Natural killer cell (primary cell): ENCODE data around the gene CLNK. TPM values are rescaled to one million over a fixed set of nuclear protein-coding genes. Genes with fewer than 3 reads are reported as not detected.

ENCODE experiments used
- ATAC-seq, 3 donors: fragments of 150-1000 bp in 2 of 3; fragments of 200-7000 bp in 1 of 3; cut with Tn5 transposase; 1 replicate in 1 of 3; 2 replicates in 2 of 3; pipeline ENCODE4 v1.10.0; 2021; ENCODE audit warnings: mild to moderate bottlenecking in 2 of 3, moderate library complexity in 2 of 3
- DNase-seq, 2 donors: peaks; one replicate each; pipeline versions ENCODE4 v3.0.0 to v3.0.0-alpha.2; 2013 to 2021; ENCODE audit warnings: mixed read lengths in 1 of 2
- H3K27ac ChIP-seq: one replicate; pipeline ENCODE4 v1.5.1; 2013; ENCODE audit warnings: mild to moderate bottlenecking, low read length
- H3K27me3 ChIP-seq: one replicate; pipeline ENCODE4 v1.6.1; 2013; ENCODE audit warnings: low read length; ENCODE audit not compliant: control insufficient read depth, insufficient read depth
- H3K36me3 ChIP-seq: one replicate; pipeline ENCODE4 v1.6.1; 2013; ENCODE audit warnings: low read length; ENCODE audit not compliant: control insufficient read depth, insufficient read depth
- H3K4me1 ChIP-seq: one replicate; pipeline ENCODE4 v1.6.1; 2013; ENCODE audit warnings: low read length; ENCODE audit not compliant: control insufficient read depth, insufficient read depth
- H3K4me3 ChIP-seq: one replicate; pipeline ENCODE4 v1.5.1; 2013; ENCODE audit warnings: low read length
- H3K9me3 ChIP-seq: one replicate; pipeline ENCODE4 v1.6.1; 2013; ENCODE audit warnings: low read length; ENCODE audit not compliant: control insufficient read depth, insufficient read depth
- H3K27ac Mint-ChIP-seq, 2 donors: one replicate each; pipeline ENCODE4 v1.8.0; 2022; ENCODE audit warnings: mild to moderate bottlenecking in 2 of 2, mixed read lengths in 2 of 2, moderate library complexity in 1 of 2
- H3K27me3 Mint-ChIP-seq, 2 donors: one replicate each; pipeline ENCODE4 v1.8.0; 2022; ENCODE audit warnings: low read depth in 2 of 2, mixed read lengths in 2 of 2
- H3K36me3 Mint-ChIP-seq: one replicate; pipeline ENCODE4 v1.8.0; 2022; ENCODE audit warnings: mixed read lengths
- H3K4me1 Mint-ChIP-seq, 2 donors: one replicate each; pipeline ENCODE4 v1.8.0; 2022; ENCODE audit warnings: mixed read lengths in 2 of 2
- H3K4me3 Mint-ChIP-seq: one replicate; pipeline ENCODE4 v1.8.0; 2022; ENCODE audit warnings: mild to moderate bottlenecking, moderate library complexity, mixed read lengths
- H3K9me3 Mint-ChIP-seq, 2 donors: one replicate each; pipeline ENCODE4 v1.8.0; 2022; ENCODE audit warnings: mixed read lengths in 2 of 2
- CTCF ChIP-seq: fragments of 200-600 bp; IDR thresholded peaks from one replicate; pipeline ENCODE4 v1.8.0; 2022; ENCODE audit warnings: antibody characterized with exemption
- WGBS: methylation state at CpG from one replicate; pipeline ENCODE4 v1.1.7; 2013; ENCODE audit warnings: missing lambda C conversion rate; ENCODE audit not compliant: insufficient coverage; 5-methylcytosine and 5-hydroxymethylcytosine counted together
- intact Hi-C: fragments of 100-400 bp; cut with micrococcal nuclease; formaldehyde crosslinking; loops from one replicate; pipeline ENCODE4 v1.14.2; 2022
- total RNA-seq, 4 donors: library from RNA; stranded (reverse); fragments of 120-200 nt in 1 of 4; gene quantifications; one replicate each; pipeline versions ENCODE4 v1.2.3 to v1.2.4, GENCODE V29; 2013 to 2022

The CLNK gene
- total RNA-seq, 3 donors from 2014 or later (not counting 1 experiment from before 2014, with no cell fraction given) = 1.00 to 1.1 (median 1.0) TPM

- WGBS = over 99% methylated on average over 4 of the region's 4 CpGs
- H3K27ac Mint-ChIP-seq = no peak overlapping the region
- no peak for TF ChIP-seq CTCF
- ATAC-seq = no peak
- H3K4me3 ChIP-seq = no peak overlapping the region
- peaks cover 33% of the 10 kb centered on the region for H3K9me3 ChIP-seq
- intact Hi-C loops = no loop called here
- no peaks in the 10 kb centered on the region for H3K4me1 Mint-ChIP-seq
- H3K4me3 Mint-ChIP-seq = no peak overlapping the region
- no peak overlapping the region for H3K27ac ChIP-seq
- DNase-seq = no peak
- H3K36me3 Mint-ChIP-seq = peaks cover 51% of the 10 kb centered on the region
- H3K4me1 ChIP-seq = no peaks in the 10 kb centered on the region
- peaks cover 16 to 23% of the 10 kb centered on the region in 2 donors for H3K9me3 Mint-ChIP-seq
- peaks cover 13% of the 10 kb centered on the region for H3K36me3 ChIP-seq
- no peaks in the 10 kb centered on the region for H3K27me3 ChIP-seq
- no peaks in the 10 kb centered on the region for H3K27me3 Mint-ChIP-seq
These were observed 243.1 kb downstream of the CLNK start for GRCh38 chr4:10441512-10441911.

GRCh38 chr4:10438924-10439323 lies 245.6 kb downstream of the CLNK start:
- Mint-ChIP-seq H3K4me3 (no peak overlapping the region), H3K36me3 (peaks cover 25% of the 10 kb centered on the region), H3K4me1 (no peaks in the 10 kb centered on the region), H3K9me3 (peaks cover 12 to 19% of the 10 kb centered on the region in 2 donors), H3K27ac (no peak overlapping the region), H3K27me3 (no peaks in the 10 kb centered on the region)
- WGBS = 80% methylated on average over 1 of the region's 1 CpG
- H3K4me3 ChIP-seq = no peak overlapping the region
- peaks cover 18% of the 10 kb centered on the region for H3K9me3 ChIP-seq
- no peak for DNase-seq
- H3K27me3 ChIP-seq = no peaks in the 10 kb centered on the region
- no peak for TF ChIP-seq CTCF
- H3K27ac ChIP-seq = no peak overlapping the region
- ATAC-seq = no peak
- no peaks in the 10 kb centered on the region for H3K36me3 ChIP-seq
- intact Hi-C loops = no loop called here
- H3K4me1 ChIP-seq = no peaks in the 10 kb centered on the region

- no CpG with 5 or more reads among the region's 1 CpG for WGBS
- no peaks in the 10 kb centered on the region for H3K27me3 ChIP-seq
- ATAC-seq (no peak), DNase-seq (no peak)
- H3K36me3 Mint-ChIP-seq = peaks cover 15% of the 10 kb centered on the region
- no peak overlapping the region for H3K27ac Mint-ChIP-seq
- H3K9me3 Mint-ChIP-seq = peaks cover 10 to 13% of the 10 kb centered on the region in 2 donors
- no peaks in the 10 kb centered on the region for H3K4me1 ChIP-seq
- H3K27ac ChIP-seq = no peak overlapping the region
- H3K36me3 ChIP-seq = no peaks in the 10 kb centered on the region
- no peaks in the 10 kb centered on the region for H3K27me3 Mint-ChIP-seq
- no peak overlapping the region for H3K4me3 ChIP-seq
- TF ChIP-seq CTCF = no peak
- intact Hi-C loops = no loop called here
- H3K4me1 Mint-ChIP-seq = no peaks in the 10 kb centered on the region
- peaks cover 8% of the 10 kb centered on the region for H3K9me3 ChIP-seq
- H3K4me3 Mint-ChIP-seq = no peak overlapping the region
These were observed 246.8 kb downstream of the CLNK start for GRCh38 chr4:10437735-10438134.

Other genes starting within 250 kb of the CLNK start
- gene ZNF518B, start 227.3 kb downstream of the CLNK start, total RNA-seq = 10 to 100 TPM; 14.6 to 19.9 (median 15.2) TPM